ENCODE results near the gene CHDH.

Gene CHDH

GRCh38 chr3:53764026-53764775 is 82.0 kb downstream of the CHDH start:
- H3K27me3 Mint-ChIP-seq (ENCODE audit: low read depth), result peaks cover 19% of the 10 kb centered on the region
- H3K36me3 Mint-ChIP-seq (ENCODE audit: low read depth), result no peaks in the 10 kb centered on the region
- H3K4me3 Mint-ChIP-seq, result no peak overlapping the region
- peaks cover 3% of the 10 kb centered on the region for H3K4me1 Mint-ChIP-seq (ENCODE audit: low read depth)
- H3K9me3 Mint-ChIP-seq, result no peaks in the 10 kb centered on the region
- H3K27ac Mint-ChIP-seq, result no peak overlapping the region

DNA sequence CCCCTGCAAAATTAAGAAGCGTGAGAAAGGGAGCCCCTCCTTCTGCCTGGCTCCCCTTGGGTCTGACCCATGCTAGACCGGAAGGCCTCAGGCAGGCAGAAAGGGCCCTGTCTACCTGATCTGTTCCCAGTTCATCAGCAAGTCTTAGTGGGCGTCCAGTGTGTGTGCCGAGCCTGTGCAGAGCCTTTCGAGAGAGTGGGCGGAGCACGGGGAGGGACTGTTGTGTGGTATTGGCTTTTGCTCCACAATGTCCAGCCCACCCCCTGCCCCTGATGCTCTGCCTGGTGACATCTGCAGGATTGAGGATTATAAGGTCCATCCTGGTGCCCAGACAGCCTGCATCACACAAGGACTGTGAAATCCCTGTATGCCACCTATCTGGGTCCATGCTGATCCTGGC is 82.9 kb downstream of the CHDH start:
- Mint-ChIP-seq H3K4me3 (no peak overlapping the region), H3K9me3 (no peaks in the 10 kb centered on the region), H3K36me3 (ENCODE audit: low read depth) (no peaks in the 10 kb centered on the region), H3K27me3 (ENCODE audit: low read depth) (peaks cover 23% of the 10 kb centered on the region), H3K27ac (no peak overlapping the region), H3K4me1 (ENCODE audit: low read depth) (peaks cover 3% of the 10 kb centered on the region)
